Neural progenitor cell (in vitro differentiated cells): ENCODE results near the gene ATF2.

Experiments
- EZH2 ChIP-seq: fragments of 200-600 bp; sonication (generic); IDR thresholded peaks from 2 replicates; pipeline ENCODE4 v1.6.1; 2017; ENCODE audit warnings: antibody characterized with exemption, mild to moderate bottlenecking, moderate library complexity
- TF ChIP-seq, protein P1 (sequence below): fragments of 200-600 bp; sonication (generic); IDR thresholded peaks from 2 replicates; pipeline ENCODE4 v1.5.1; 2017; ENCODE audit warnings: antibody characterized with exemption, mild to moderate bottlenecking

DNA sequence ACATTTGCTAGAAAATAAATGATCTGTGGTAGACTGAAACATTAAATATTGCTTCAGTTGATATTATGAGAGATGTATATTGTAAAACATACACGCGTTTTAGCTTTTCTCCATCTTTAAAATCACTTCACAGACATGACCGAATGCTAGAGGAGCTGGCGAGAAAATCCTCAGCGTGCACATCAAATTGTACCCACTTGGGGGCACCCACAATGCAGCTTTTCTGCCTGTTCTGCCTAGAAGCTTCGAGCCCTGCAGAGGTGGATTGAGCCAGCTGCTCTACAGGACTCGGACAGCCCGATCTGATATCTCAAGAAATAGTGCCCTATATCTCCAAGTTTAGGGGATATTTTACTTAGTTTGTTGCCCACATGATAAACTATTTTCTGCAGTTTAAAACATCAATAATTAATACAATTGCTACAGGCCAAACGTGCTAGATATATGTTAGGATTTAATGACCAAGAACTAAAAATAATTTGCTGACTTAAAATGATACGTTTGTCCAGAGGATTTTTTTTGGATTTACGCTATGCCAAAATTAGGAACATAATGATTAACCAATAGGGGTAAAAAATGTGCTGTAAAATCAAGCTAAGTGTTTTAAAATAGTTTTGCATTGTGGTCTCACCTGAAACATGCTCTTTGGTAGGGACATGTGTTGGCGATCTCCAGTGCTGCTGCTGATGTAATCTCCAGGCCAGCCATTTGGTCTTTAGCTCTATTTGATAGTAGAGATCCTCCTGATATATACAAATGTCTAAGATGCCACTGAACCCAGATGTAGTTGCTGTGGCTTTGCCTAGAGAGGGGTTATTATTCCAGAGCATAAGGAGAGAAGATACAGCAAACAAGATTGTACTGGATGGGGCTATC lies 35.9 kb upstream of the ATF2 start:
- TF ChIP-seq, protein P1, sequence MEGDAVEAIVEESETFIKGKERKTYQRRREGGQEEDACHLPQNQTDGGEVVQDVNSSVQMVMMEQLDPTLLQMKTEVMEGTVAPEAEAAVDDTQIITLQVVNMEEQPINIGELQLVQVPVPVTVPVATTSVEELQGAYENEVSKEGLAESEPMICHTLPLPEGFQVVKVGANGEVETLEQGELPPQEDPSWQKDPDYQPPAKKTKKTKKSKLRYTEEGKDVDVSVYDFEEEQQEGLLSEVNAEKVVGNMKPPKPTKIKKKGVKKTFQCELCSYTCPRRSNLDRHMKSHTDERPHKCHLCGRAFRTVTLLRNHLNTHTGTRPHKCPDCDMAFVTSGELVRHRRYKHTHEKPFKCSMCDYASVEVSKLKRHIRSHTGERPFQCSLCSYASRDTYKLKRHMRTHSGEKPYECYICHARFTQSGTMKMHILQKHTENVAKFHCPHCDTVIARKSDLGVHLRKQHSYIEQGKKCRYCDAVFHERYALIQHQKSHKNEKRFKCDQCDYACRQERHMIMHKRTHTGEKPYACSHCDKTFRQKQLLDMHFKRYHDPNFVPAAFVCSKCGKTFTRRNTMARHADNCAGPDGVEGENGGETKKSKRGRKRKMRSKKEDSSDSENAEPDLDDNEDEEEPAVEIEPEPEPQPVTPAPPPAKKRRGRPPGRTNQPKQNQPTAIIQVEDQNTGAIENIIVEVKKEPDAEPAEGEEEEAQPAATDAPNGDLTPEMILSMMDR, result peak; percentile 64
- no peak for TF ChIP-seq EZH2
